ENCODE results near the gene FGF11.
"Not testable (repeated sequence)": the region's sequence is repeated elsewhere in the genome, so short reads cannot be mapped to it uniquely, and the experiment has no call there.

Gene FGF11

GRCh38 chr17:7448461-7448860 lies 9.1 kb downstream of the FGF11 start:
- no peak for DNase-seq (ENCODE audit: extremely low read depth in 1 of 2, low read depth in 1 of 2)

DNA sequence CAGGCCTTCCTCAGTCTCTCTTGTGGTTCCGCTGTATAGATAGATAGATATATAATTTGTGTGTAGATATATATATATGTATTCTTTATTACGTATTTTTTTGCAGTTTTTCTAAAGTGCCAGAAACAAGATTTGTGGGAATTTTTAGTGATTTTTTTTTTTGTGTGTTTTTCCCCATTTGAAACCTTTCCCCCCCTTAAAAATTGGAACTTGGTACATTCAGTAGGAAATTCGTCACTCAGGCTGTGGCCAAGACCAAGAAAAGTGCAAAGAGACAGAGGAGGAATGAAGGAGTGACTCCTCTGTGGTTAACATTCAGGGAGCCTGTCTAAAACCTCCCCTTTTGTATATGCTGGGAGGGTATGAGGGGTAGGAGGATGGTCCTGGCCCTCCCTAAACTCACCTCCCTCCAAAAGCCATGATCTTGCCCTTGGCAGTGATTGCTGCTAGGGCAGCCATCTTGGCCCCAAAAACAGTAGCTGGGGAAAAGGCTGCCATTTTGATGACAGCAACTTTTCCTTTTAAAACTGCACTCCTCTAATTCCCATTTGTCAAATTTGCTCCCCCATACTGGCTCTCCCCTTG lies 20.7 kb downstream of the FGF11 start:
- DNase-seq (ENCODE audit: extremely low read depth in 1 of 2, low read depth in 1 of 2) = no peak

GRCh38 chr17:7460850-7461660 lies 21.7 kb downstream of the FGF11 start:
- DNase-seq (ENCODE audit: extremely low read depth in 1 of 2, low read depth in 1 of 2) = no peak

DNA sequence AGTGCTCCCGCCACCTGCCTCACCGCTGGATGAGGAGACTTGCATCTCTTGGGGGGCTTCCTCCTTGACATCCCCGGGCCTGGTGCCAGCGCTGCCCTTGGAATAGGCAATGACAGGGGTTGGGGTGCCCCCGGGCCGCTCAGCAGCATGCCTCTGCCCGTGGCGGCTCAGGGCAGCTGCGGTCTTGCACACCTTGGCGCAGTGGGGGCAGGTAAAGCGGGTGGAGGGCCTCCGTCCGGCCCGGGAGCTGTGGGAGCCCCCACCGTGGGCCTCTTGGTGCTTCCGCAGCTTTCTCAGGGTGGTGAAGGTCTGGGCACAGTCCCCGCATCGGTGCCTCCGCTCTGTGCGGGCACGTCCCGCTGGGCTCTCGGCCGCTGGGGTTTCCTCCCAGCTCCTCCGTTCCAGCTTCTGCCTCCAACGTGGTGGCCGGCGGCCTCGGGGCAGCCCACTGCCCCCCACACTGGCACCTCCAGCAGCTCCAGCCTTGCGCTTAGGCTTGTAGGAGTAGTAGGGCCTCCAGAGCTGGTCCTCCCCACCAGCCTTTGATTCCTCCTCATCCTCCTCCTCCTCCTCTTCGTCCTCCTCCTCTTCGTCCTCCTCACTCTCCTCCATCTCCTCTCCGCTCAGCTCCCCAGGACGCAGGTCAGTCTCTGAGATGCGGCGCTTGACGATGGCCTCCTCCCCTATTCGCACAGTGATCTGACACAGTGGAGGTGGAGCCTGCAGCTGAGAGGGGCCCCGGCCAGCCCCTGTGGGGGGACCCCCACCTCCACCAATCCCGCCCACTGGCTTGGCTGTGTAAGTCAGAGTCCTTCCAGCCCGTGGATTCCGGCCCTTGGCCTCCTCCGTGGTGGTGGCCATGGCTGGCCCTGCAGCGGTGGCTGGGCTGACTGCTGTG lies 23.4 kb downstream of the FGF11 start:
- no peak for DNase-seq (ENCODE audit: extremely low read depth in 1 of 2, low read depth in 1 of 2)

DNA sequence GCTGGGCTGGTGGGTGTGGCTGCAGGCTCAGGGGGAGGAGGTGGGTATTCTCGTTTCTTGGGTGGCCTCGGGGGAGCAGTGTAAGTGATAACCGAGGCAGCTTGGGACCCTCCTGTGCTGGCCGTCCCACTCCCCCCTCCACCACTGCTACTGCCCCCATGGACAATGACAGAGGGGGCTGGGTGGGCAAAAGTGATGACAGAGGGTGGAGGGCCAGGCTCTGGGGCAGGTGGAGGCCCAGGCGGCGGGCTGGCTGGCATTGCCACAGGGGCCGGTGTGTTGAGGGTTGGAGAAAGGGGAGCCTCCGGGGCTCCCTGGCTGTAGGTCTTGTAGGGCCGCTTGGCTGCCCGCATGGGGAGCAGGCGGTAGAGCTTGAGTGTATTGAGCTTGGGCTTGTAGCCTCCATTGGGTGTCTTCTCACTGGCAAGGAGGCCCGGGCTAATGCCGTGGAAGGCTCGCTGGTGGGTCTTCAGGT lies 24.1 kb downstream of the FGF11 start:
- DNase-seq (ENCODE audit: extremely low read depth in 1 of 2, low read depth in 1 of 2) = no peak

DNA sequence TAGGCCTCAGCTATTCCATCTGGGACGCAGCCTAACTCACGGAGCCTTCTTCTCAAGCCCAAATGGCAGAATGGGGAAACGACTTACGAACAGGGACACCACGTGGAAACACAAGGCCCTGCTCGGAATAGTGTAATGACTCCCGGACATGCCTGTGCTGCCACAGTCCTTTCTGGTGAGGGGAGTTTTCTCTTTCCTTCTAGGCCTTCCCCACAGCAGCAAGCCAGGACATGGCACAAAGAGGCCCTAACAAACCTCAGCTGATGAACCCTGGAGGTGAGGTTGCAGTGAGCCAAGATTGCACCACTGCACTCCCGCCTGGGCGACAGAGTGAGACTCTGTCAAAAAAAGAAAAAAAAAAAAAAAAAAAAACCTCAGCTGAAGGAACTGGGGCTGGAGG lies 24.8 kb downstream of the FGF11 start:
- DNase-seq (ENCODE audit: extremely low read depth in 1 of 2, low read depth in 1 of 2) = no peak

GRCh38 chr17:7465597-7466275 lies 26.4 kb downstream of the FGF11 start:
- DNase-seq (ENCODE audit: extremely low read depth in 1 of 2, low read depth in 1 of 2) = no peak

DNA sequence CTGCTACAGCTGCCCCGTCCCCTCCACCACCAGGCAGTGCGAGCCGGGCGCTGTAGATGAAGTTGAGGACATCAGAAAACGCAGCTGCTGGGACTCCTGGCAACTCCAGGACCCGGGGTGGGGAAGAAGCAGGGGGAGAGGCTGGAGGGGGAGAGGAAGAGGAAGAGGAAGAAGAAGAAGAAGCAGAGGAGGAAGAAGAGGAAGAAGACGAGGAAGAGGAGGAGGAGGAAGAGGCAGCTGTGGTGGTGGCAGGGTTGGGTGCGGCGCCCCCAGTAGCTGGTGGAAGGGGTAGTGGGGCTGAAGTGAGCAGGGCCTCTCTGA lies 27.0 kb downstream of the FGF11 start:
- DNase-seq (ENCODE audit: extremely low read depth in 1 of 2, low read depth in 1 of 2) = no peak

- no peak for DNase-seq (ENCODE audit: extremely low read depth in 1 of 2, low read depth in 1 of 2)
Observed at GRCh38 chr17:7466639-7467341, 27.5 kb downstream of the FGF11 start.

DNA sequence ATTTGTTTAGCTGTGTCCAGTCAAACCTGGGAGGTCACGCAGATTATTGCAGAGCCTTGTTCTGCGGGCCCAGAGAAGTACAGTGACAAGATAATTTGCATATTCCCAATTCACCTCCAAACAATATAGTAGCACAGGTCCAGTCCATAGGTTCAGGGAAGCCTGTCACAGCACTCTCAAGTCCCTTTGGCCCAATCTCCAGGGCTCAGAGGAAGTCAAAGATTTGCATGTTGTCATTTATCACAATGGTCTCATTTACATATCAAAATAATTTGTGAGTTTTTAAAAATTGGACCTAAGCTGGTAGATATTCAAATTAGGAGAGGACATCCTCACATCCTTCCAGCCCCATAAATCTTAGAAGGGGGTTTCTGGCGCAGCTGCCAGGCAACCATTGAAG lies 28.2 kb downstream of the FGF11 start:
- DNase-seq (ENCODE audit: extremely low read depth in 1 of 2, low read depth in 1 of 2) = no peak

DNA sequence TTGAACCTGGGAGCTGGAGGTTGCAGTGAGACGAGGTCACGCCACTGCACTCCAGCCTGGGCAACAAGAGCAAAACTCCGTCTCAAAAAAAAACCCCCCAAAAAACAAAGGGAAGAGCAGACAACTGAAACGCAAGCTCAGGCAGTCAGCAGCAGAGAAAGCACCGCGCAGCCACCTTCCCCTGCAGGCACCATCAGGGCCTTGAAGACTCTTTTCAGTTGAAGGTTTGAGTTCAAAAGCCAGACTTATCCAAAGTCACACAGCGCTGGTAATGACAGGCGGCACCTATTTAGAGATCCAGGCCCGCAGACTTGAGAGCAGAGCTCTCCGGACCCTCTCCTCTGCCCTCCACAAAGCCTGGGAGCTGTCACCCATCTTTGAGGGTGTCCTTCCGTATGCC lies 29.0 kb downstream of the FGF11 start:
- DNase-seq (ENCODE audit: extremely low read depth in 1 of 2, low read depth in 1 of 2) = no peak

DNA sequence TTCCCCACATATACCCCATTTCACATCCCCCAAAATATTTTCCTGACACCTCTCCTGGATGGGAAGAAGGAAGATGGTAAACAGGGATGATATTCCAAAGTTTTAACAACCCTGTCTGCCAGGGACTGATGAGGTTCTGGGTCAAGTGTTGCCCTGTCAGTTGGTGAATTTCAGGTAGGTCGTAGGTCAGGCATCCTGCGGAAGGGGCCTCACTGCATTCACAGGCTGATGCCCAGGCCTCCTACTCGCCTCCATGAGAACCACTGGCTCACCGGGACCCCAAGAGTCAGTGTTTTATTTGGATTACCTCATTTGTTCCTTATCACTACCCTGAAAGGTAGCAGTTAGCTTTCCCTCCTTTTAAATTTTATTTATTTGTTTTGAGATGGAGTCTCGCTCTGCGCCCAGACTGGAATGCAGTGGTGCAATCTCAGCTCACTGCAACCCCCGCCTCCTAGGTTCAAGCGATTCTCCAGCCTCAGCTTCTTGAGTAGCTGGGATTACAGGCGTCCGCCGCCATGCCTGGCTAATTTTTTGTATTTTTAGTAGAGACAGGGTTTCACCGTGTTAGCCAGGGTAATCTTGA lies 29.6 kb downstream of the FGF11 start:
- no peak for DNase-seq (ENCODE audit: extremely low read depth in 1 of 2, low read depth in 1 of 2)

GRCh38 chr17:7469843-7470242 lies 30.5 kb downstream of the FGF11 start:
- DNase-seq (ENCODE audit: extremely low read depth in 1 of 2, low read depth in 1 of 2) = not testable (repeated sequence)

DNA sequence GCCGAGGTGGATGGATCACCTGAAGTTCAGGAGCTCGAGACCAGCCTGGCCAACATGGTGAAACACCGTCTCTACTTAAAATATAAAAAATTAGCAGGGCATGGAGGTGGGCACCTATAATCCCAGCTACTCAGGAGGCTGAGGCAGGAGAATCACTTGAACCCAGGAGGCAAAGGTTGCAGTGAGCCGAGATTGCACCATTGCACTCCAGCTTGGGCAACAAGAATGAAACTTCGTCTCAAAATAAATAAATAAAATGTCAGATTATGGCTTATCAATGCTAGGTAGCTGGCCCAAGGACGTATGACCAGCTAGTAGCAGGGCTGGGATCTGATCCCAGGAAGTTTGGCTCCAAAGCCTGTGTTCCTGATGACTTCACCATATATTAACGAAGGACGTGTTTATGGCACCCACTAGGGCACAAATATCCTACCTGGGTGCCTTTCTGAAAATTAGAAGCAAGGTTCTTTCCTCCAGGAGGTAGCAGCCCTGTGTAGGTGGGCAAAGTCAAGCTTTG lies 31.2 kb downstream of the FGF11 start:
- not testable (repeated sequence) for DNase-seq (ENCODE audit: extremely low read depth in 1 of 2, low read depth in 1 of 2)

- no peak for DNase-seq (ENCODE audit: extremely low read depth in 1 of 2, low read depth in 1 of 2)
Observed at GRCh38 chr17:7471729-7472128, 32.4 kb downstream of the FGF11 start.

- not testable (repeated sequence) for DNase-seq (ENCODE audit: extremely low read depth in 1 of 2, low read depth in 1 of 2)
Observed at GRCh38 chr17:7474767-7475166, 35.5 kb downstream of the FGF11 start.

DNA sequence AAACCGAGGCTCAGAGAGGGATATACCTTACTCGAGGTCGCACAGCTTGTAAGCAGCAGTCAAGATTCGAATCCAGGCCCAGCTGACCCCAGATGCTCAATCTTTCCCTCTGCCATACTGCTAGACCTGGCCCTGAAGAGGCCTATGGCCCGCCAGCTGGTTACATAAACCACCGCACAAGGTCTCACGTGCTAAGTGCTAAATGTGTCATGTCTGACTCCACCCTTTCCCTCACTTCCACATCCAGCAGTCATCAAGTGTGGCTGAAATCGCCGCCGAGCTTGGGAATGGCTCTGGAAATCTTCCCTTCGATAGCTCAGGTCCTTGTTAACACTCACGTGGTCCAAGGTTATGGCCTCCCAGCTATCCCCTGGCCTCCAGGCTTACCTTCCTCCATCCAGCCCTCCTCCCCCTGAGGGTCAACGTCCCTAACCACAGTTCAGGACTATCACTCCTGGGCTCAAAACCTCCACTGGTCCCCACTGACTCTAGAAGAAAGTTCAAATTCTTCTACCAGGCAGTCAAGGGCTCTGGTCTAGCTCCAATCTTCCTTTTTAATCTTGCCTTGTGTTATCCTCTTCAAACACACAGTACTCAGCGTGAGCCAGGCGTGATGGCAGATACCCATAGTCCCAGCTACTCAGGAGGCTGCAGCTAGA lies 36.6 kb downstream of the FGF11 start:
- DNase-seq (ENCODE audit: extremely low read depth in 1 of 2, low read depth in 1 of 2) = no peak

DNA sequence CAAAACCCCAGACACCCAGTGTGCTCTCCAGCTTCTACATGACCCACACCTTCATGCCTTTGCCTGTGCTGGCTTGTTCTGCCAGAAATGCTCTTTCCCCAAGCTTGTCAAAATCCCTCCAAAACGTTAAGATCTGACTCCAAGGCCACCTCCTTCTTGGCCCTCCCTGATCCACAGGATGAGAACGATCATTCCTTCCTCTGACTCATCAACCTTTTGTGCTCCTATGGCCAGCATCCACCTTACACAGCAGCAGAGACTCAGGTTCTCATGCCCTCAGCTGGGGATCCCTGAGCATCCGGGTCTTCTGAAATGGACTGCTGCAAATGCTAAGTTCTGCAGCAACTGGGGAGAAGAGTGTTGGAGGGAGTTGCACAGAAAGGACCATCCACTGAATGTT lies 37.2 kb downstream of the FGF11 start:
- no peak for DNase-seq (ENCODE audit: extremely low read depth in 1 of 2, low read depth in 1 of 2)

GRCh38 chr17:7476951-7477350 lies 37.6 kb downstream of the FGF11 start:
- no peak for DNase-seq (ENCODE audit: extremely low read depth in 1 of 2, low read depth in 1 of 2)

Data from stimulated activated CD8-positive, alpha-beta memory T cell treated with anti-CD3 and anti-CD28 coated beads, Interleukin-7, amount 100 ng/mL, for 48 hours (primary cell).